ENCODE data around the gene TOMM6.

TOMM6 gene

DNA sequence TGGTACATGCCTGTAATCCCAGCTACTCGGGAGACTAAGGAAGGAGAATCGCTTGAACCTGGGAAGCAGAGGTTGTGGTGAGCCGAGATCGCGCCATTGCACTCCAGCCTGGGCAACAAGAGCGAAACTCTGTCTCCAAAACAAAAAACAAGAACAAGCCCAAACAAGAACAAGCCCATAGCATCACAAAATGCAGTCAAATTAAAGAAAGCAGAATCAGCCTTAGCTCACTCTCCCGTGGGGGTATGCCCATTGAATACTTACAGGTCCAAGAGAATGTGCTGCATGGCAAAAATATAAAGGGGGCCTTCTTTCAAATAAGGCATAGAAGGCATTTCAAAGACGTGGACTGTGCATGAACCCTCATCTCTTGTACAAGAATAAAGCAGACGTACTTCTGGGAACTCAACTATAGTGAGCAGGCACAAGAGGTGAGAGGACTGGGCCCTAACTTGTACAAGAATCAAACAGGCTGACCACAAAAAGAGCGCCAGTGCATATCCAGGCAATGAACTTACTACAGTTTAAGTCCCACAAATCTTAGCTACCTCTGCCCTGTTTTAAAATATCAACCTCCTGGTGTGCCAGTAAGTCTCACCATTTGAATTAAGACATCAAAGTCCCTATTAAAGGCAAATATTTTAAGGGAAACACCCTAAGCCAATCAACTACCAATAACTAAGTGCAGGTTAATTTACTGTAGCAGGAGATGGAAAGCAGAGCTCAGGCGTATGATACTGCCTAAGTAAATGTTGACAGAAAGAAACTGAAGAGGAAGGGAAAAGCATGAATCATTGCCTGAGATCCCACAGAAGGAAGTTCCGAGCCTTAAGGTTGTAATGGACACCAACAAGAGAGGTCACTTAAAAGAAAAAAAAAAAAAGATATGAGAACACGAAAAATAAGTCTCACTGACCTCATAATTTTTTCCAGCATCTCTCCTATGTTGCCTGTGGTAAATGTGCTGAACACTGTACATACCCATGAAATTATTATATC is 37.4 kb downstream of the TOMM6 start:
- FAIRE-seq, result no peak

DNA sequence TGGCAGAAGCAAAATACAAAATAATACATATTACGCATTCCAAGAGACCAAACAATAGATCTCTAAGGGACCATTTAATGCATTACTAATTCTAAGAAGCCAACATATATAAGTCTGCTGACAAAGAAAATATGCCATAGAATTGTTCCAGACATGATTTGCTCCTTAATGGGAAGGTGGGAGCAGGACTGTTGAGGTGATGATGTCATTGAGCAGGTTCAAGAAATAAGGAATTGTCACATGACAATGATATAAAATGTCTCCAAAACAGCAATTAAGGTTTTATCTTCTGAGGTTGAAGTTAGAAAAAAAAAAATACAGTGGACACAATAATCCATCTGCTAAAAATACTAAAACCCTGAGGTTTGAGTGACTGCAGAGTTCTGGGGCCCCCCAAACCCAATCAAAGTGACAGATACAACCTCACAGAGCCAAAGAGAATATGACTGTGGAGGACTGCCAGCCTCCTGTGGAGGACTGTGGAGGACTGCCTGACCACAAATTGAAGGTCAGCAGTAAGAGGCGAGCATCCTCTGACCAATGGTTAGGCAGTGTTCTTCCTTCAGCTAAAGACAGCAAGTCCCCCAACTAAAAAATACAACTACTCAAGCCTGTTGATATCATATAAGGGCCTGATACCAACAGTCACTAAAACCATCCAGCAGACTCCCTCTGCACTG is 39.0 kb downstream of the TOMM6 start:
- FAIRE-seq, result no peak

DNA sequence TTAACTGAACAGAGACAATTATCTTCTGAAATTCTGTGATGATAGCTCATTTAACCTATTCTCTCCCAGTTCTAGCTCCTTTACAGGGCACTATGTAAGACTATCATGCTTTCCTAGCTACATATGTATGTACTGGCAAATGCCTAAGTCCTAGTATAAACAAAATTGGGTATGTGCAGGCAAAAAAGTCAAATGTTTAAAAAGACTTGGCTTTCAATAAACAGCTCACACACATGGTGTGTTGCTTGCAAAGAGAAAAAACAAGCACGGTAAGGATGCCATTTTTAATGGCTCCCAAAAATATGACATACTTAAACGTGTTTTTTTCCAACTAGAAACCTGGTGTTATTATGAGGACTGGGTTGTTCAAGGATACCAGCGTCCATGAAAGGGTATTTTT is 44.8 kb downstream of the TOMM6 start:
- no peak for FAIRE-seq

DNA sequence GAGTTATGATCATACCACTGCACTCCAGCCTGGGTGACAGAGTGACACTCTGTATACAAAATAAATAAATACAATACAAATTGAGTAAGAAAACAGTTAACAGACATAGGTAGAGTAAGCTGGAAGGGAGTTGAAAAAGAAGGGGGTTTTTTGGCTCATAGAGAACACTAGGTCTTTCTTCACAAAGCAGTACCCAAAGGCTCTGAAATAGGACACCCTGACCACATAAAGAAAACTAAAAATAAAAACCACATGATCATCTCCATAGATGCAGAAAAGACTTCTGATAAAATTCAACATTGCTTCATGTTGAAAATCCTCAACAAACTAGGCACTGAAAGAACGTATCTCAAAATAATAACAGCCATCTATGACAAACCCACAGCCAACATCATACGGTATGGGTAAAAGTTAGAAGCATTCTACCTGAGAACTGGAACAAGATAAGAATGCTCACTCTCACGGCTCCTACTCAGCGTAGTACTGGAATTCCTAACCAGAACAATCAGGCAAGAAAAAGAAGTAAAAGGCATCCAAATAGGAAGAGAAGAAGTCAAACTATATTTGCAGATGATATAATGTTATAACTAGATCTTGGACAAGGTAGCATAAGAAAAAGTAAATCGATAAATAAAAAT is 48.6 kb downstream of the TOMM6 start:
- FAIRE-seq, result no peak

DNA sequence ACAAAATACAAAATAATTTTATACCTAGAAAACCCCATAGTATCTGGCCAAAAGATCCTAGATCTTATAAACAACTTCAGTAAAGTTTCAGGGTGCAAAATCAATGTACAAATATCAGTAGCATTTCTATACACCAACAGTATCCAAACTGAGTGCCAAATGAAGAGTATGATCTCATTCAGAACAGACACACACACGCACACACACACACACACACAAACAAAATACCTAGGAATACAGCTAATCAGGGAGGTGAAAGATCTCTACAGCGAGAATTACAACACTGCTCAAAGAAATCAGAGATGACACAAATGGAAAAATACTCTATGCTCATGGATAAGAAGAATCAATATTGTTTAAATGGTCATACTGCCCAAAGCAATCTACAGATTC is 49.2 kb downstream of the TOMM6 start:
- no peak for FAIRE-seq

Data from G401.6 (cell line).